HL-60 (cell line): ENCODE results near the gene SLC27A2.

Experiments
- CTCF ChIP-seq: IDR thresholded peaks from one replicate; pipeline ENCODE4 v1.5.1; 2011; ENCODE audit warnings: low read length, control low read depth, inconsistent platforms; ENCODE audit not compliant: insufficient read depth
- GABPA ChIP-seq: IDR thresholded peaks from 2 replicates; pipeline ENCODE4 v1.6.1; 2012; ENCODE audit warnings: low read depth
- POLR2AphosphoS5 ChIP-seq: IDR thresholded peaks from 2 replicates; pipeline ENCODE4 v1.6.1; 2012; ENCODE audit warnings: low read depth
- REST ChIP-seq: IDR thresholded peaks from 2 replicates; pipeline ENCODE4 v1.6.1; 2012; ENCODE audit warnings: low read depth; ENCODE audit not compliant: insufficient replicate concordance

GRCh38 chr15:50202003-50202402 is 20.0 kb downstream of the SLC27A2 start:
- TF ChIP-seq CTCF (no peak), REST (no peak), POLR2AphosphoS5 (no peak), GABPA (no peak)
